Activated T-helper 9 cell treated with anti-CD3 and anti-CD28 coated beads, Interleukin-2, amount 50 U/mL, for 16 hours (primary cell): ENCODE measurements around the gene CACNG4.
"Not testable (repeated sequence)": the region's sequence is repeated elsewhere in the genome, so short reads cannot be mapped to it uniquely, and the experiment has no call there.

Experiments
- DNase-seq: peaks from one replicate; pipeline ENCODE4 v3.0.0-alpha.2; 2020; ENCODE audit warnings: low read depth

CACNG4 gene

DNA sequence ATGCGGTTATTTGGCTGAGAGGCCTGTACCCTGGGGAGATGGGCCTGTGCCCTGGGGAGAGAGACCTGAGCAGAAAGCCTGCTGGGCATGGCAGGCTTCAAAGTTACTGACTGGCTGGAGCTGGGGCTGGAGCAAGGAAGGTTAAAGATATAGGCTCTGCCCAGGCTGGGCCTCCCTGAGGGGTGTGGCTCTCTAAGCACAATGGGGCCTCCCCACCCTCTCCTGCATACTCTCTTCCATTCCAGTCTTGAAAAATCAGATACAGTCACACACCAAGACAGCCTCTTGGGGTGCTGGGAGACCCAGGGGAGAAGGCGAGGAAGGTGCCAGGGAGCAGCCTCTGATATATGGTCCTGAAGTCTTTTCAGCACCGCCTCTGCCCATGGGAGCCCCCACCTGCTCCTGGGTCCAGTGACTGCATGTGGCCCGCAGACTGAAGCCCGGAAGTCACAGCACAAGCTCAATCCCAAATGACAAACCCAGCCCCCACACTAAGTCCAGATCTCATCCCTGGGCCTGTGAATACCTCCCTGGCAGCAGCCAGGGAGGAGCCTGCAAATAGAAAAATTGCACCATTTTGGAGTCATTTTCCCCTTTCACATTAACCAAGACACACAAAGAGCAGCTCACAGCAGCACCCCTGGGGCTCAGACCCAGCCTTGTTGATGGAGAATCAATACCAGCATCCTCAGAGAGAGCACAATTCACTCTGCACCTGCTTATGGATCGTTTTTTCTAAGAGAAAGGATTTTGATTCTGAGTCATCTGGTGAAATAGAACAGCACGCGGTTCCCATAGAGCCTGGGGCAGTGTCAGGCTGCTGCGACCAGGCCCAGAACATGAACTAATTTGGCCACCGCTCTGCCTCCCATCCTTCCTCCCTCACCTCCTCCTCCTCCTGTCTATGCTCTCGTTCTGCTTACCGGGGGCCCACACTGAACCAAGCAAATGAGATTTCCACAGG is 54.2 kb downstream of the CACNG4 start:
- no peak for DNase-seq

DNA sequence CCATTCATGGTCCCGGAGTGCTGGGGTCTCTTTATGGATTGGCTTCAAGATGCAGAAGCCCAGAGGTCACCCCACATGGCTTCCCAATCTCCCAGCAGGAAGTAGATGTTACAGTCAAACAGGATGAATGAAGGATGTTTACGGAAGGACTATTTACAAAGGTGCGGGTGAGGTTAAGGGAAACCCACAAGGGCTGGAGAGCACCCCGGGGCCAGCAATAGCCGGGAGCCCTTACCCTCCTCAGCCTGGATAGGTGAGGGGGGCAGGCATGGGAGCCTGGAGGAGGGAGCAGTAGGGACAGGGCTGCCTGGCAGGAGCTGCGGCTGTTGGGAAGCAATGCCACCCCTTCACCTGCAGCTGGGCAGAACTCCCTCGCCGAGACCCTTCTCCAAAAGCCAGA is 55.3 kb downstream of the CACNG4 start:
- no peak for DNase-seq

DNA sequence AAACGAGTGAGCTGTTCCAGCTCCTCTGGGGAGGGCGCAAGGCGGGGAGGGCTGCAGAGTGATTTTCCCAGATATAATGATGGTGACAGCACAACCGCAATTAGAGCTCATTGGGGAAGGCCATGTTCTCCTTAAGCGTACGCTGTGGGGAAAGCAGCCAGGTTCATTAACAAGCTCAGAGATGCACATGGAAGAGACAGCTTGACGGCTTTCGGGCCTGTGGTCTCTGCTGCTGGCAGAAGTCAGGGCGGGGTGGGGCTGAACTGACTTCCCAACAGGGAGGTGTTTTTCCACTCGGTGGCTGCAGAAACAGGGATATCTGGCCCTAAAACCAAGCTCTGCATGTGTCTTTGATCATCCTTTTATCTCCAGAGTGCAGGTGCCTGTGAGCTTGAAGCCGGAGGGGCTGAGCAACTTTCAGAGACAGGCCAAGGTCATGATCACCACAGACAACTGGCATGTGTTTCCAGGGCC is 55.8 kb downstream of the CACNG4 start:
- no peak for DNase-seq

DNA sequence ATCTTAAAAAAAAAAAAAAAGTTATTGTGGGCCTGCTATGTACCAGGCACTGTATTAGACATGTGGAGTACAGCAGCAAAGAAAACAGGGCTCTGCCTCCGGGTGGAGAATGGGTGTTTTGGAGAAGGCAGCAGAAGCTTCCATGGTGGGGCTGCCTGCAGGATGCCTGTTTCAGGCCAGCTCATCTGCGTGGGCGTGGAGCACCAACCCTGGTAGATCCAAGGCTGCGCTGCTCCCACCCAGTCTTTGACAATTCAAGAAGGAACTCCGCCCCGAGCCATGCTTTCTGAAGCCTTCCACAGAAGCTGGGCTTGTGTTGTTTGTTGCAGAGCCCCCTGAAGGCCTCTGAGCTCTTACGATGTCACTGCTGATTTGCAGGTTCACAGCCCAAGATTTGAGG is 56.7 kb downstream of the CACNG4 start:
- no peak for DNase-seq

DNA sequence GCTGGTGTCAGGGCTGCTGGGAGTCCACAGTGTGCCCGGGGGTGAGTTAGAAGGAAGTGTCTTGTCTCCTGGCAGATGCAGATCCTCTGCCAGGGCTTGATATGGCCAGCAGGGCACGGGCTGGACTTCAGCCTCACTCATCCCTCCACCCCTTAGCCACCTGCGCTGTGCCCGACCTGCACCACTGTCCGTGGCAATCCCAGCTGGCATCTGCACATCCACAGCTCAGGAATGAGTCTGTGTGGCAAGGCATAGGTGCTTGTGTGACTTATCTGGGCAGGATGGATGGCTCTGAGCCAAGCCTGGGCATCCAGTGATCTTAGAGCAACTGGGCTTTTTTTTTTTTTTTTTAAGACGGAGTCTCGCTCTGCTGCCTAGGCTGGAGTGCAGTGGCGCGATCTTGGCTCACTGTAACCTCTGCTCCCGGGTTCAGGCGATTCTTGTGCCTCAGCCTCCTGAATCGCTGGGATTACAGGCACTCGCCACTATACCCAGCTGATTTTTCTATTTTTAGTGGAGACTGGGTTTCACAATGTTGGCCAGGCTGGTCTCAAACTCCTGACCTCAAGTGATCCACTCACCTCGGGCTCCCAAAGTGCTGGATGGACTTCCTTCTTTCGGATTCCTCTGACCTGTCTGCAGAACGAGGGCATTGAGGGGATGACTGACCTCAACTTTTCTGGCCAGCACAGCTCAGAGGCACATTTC is 57.4 kb downstream of the CACNG4 start:
- no peak for DNase-seq

DNA sequence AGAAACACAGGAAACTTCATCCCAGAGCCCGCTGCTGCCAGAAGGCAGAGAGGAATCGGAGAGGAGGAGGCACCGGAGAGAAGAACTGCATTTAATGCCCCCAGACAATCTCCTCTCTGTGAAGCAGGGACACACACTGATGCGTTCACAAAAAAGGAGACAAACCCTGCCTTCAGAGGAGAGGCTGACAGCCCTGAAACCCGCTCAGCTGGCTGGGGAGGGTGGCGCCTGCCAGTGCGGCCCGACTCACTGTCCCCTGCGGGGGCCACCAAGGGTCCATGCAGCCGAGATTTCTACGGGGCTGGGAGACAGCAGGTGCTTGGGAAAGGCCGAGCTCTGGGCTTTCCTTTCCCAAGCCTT is 57.9 kb downstream of the CACNG4 start:
- DNase-seq = no peak

DNA sequence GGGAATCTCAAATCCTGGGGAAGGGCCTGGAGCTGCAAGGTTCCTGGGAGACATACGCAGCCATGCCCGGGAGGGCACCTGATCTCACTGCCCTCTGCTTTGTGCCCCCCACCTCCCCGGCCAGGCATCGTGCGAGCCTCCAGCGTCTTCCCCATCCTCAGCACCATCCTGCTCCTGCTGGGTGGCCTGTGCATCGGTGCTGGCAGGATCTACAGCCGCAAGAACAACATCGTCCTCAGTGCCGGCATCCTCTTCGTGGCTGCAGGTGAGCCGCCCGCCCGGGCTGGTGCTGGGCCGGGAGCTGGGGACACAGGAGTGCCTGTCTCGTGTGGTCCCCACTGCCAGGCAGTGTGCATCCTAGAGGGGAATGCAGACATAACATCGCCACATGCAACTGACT is 60.2 kb downstream of the CACNG4 start:
- no peak for DNase-seq

DNA sequence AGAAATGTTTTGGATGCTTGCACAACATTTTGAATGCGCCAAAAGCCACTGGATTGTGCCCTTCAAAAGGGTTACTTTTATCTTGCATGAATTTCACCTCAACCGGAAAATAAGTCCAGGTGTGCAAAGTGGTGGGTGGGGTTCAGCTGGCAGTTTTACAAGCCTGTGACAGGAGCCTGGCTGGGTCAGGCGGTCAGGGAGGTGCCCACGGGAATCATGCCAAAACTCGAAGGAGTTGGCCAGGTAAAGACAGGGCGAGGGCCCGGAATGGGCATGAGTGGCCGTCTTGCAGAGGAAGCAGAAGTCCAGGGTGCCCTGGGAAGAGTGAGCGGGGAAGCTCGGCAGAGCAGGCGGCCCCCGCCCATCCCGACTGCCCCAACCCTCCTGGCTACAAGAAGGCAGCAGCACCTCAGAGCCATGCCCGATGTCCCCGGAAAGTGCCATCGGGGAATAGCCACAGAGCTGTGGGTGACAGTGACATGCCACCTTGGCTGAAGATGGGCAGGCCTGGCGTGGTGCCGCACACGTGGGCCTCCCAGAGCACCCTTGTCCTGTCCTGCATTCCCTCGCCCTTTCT is 60.8 kb downstream of the CACNG4 start:
- no peak for DNase-seq

DNA sequence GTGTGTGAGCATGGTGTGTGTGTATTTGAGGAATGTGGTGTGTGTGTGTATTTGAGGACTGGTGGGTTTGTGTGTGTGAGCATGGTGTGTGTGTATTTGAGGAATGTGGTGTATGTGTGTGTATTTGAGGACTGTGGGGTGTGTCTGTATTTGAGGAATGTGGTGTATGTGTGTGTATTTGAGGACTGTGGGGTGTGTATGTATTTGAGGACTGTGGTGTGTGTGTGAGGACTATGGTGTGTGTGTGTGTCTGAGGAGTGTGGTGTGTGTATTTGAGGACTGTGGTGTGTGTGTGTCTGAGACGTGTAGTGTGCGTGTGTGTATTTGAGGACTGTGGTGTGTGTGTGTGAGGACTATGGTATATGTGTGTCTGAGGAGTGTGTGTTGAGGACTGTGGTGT is 61.8 kb downstream of the CACNG4 start:
- no peak for DNase-seq

DNA sequence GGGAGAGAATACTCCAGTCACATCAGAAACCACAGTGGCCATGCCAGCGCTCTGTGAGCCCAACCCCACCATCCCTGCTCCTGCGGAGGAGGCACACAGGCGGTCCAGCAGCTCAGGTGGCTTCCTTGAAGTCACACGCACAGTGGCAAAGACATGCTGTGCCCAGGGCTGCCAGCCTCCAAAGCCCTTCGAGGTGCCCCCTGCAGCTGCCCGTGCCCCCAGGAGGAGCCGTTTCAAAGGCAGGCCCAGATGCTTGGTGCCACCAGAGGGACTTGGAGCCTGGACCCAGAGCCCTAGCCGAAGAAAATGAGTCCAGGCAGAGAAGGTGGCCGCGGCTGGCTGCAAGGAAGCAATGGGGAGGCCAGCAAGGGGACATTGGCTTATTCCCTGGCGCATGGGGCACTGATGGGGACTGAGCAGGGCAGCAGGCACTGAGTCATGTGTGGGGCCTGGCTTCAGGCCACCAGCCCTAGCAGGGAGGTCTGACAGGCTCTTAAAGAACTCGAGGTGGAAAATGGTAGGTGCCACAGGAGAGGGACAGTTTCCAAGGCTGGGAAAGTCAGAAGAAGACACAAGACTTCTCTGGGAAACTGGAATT is 62.6 kb downstream of the CACNG4 start:
- no peak for DNase-seq

DNA sequence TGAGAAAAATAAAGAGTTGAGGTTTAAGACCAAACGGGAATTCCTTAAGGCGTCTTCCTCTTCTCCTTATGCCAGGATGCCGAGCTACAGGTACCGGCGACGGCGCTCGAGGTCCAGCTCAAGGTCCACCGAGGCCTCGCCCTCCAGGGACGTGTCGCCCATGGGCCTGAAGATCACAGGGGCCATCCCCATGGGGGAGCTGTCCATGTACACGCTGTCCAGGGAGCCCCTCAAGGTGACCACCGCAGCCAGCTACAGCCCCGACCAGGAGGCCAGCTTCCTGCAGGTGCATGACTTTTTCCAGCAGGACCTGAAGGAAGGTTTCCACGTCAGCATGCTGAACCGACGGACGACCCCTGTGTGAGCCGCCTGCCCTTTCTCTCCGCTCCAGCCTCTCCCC is 66.1 kb downstream of the CACNG4 start:
- DNase-seq = no peak

DNA sequence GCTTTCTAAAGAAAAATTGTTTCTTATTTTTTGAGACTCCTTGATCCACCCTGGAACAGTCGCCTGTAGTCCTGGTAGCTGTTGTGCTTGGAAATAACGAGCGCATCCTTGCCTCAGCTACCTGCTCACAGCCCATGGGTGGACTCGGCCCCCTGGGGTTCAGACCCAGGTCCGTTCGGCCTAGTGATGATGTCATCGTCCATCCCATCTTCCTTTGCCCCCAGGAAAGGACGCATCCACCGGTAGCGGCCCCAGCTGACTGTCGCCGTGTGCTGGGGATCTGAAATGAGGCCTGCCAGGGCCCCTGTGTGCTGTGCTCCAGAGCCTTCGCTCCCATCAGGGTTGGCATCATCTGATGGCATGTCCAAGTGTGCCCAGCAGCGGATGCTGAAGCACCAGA is 67.9 kb downstream of the CACNG4 start:
- DNase-seq = no peak

DNA sequence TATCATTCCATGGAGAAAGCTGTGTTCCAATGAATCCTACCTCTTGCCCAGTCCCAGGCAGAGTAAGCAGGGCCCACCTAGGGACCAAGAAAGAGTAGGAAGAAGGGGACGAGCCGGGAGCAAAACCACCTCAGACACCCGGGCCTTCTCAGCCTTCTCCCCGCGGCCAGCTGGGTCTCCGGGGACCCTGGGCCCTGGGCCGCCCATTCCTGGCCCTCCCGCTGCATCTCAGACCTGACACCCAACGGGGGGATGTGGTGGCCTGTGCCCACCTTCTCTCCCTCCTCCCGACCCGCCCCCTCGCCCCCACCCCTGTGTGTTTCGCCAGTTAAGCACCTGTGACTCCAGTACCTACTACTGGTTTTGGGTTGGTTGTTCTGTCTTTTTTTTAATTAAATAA is 68.5 kb downstream of the CACNG4 start:
- no peak for DNase-seq

DNA sequence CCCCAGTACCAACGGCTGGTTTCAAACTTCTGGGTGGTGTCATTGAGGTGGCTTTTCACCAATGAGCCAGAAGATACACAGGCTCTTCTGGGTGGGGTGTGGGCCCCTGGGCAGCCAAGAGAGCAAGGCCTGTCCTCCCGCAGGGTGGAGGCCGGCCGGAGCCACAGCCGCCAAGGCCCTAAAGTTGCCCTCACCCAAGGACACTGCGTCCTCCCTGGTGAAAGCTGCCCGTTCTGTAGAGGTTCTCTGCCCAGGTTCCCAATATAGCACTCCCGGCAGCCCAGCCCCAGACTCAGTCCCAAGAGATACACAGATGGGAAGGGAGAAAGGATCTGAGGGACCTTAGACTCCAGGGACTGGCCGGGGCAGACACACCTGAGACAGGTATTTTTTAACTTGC is 69.1 kb downstream of the CACNG4 start:
- no peak for DNase-seq

DNA sequence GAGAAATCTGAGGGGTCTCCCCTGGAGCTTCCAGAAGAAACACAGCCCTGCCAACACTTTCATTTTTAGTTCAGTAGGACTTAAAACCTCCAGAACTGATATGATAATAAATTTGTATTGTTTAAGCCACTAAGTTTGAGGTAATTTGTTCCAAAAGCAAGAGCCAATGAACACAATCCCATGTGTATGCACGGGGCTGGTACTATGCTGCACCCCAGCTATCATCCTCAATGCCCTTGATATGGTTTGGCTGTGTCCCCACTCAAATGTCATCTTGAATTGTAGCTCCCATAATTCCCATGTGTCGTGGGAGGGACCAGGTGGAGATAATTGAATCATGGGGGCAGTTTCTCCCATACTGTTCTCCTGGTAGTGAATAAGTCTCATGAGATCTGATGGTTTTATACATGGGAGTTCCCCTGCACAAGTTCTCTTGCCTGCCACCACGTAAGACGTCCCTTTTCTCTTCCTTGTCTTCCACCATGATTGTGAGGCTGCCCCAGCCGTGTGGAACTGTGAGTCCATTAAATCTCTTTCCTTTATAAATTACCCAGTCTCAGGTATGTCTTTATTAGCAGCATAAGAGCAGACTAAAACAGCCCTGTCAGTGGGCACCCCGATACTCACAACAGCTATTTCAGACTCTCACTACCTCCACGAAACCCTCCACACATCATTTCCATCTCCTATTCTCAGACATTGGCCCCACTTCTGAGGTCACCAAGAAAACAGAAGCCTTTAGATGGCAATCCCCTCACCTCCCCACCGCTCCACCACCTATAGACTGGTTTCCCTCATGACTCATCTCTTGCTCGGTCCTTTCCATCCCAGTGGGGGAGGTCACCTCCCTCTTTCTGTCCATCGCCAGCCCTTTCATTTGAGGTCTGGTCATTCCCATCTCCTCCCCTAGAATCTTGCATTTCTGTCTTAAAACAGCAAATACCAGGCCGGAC is 70.9 kb downstream of the CACNG4 start:
- DNase-seq = no peak

DNA sequence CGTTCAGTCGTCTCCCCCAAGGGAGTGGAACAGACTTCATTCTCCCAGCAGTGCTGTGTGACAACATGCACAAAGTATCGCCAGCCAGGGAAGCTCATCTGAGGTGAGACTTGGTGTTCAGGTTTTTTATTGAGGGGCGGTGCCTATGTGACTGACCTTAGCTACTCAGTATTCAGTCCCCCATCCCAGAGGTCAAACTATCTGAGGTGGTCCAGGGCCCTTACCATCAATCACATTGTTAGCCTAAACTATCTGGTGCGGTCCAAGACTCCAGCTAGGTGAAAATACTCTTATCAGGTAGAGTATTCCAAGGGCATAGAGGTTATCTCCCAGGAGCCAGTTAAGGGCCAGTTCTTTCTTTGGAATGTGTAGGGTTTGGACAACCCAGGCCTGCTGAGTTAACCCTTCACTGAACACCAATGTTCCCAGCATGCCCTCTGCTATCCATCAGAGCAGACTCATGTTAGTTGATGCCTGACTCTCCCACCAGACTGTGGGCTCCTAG is 74.4 kb downstream of the CACNG4 start:
- no peak for DNase-seq

DNA sequence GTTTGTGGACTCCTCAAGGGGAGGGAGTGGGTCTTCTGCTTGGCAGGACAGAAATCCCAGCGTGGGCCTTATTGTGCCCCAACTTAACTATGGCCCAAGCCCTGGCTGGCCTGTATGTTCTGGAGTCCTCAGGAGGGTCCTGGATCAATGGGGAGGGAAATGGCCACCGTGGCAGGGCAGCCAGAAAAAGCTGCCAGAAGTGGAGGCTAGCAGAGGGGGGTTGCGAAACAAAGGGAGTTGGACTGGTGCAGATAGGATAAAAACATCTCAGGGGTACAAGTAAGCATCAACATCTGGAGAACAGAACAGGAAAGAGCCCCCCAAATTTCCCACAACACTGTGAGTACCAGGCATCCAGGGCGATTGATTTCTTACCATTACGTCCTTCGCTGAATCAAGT is 76.1 kb downstream of the CACNG4 start:
- DNase-seq = no peak

DNA sequence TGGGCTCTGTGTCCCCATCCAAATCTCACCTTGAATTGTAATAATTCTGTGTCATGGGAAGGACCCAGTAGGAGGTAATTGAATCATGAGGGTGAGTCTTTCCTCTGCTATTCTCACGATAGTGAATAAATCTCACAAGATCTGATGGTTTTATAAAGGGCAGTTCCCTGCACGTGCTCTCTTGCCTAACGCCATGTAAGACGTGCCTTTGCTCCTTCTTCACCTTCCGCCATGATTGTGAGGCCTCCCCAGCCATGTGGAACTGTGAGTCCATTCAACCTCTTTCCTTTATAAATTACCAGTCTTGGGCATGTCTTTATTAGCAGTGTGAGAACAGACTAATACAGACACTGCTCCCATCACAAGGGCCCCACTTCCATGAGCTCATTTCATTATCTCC is 76.6 kb downstream of the CACNG4 start:
- DNase-seq = not testable (repeated sequence)

DNA sequence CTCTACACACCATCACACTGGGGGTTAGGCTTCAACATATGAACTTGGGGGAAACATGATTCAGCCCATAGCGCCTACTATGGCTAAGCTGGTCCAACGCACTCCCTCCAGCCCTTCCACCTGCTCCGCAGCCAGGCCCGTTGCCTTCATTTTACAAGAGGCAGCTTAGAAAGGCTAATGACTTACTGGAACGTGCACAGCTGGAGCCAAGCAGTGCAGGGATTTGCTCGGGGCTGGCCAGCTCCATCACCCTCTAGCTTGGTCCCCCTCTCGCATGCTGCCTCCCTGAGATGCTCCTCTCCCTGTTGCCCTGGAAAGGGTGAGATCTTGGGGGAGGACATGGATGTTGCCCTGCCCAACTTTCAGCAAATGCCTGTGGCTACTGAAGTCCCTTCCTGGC is 77.0 kb downstream of the CACNG4 start:
- DNase-seq = no peak

DNA sequence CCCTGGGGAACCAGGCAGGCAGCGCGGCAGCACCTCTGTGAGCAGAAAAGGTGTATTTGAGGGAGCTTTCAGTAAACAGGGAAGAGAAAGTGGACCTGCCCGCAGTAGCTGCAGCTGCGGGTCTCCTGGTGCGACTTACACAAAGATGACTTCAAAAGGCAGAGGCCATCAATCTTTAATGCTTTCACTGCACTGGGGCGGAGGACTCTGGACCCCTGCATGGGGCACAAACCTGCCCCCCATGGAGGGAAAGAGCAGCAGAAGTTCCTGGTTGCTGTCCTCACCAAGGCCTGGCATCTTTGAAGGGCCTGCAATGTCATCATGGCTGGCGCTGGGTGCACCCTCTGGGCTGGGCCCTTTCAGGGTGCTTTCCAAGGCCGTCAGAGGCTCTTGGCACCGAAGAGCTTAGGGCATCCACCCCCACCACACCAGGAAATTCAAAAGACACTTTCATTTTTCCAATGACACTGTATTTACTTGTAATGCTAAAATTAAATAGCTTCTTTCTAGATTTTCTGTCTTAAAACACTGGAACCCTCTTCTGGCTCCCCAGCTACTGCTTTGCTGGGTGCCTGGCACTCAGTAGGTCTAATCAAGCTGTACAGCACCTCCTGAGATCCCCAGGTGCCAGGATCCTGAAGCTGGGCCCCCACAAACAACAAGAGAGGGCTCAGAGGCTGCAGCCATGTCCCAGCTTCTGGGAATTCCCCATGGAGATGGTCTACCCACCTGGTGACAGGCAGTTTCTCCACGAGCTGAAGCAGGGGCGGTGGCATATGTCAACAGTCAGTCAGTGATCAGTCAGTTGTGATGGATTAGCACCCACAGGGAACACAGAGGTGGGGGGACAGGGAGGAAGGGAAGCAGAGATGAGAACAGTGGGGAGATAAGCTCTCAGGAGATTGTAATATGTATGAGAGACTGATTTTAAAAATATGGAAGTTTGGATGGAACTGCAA is 77.7 kb downstream of the CACNG4 start:
- DNase-seq = no peak
